Psoas muscle (tissue), 8 donors: ENCODE results near the gene NLGN1. TPM values are rescaled to one million over a fixed set of nuclear protein-coding genes. Genes with fewer than 3 reads are reported as not detected.

Source experiments
- ATAC-seq, 4 donors: fragments of 200-7000 bp; cut with Tn5 transposase; one replicate each; pipeline ENCODE4 v1.9.1; 2020; ENCODE audit warnings: moderate library complexity in 3 of 4, mild to moderate bottlenecking in 2 of 4
- DNase-seq, 2 donors: peaks; one replicate each; pipeline ENCODE4 v3.0.0-alpha.2; 2020
- H3K27ac ChIP-seq: fragments of 200-600 bp; one replicate; pipeline ENCODE4 v1.8.0; 2022
- H3K27me3 ChIP-seq, 3 donors: fragments of 200-600 bp in 1 of 3; one replicate each; pipeline versions ENCODE4 v1.6.1 to v1.8.0; 2013 to 2022; ENCODE audit warnings: low read length in 2 of 3, mild to moderate bottlenecking in 2 of 3, moderate library complexity in 1 of 3; ENCODE audit not compliant: insufficient read depth in 3 of 3
- H3K36me3 ChIP-seq, 2 donors: fragments of 200-600 bp in 1 of 2; one replicate each; pipeline versions ENCODE4 v1.6.1 to v1.8.0; 2013 to 2022; ENCODE audit warnings: low read depth in 1 of 2, mild to moderate bottlenecking in 1 of 2, moderate library complexity in 1 of 2; ENCODE audit not compliant: insufficient read depth in 1 of 2
- H3K4me1 ChIP-seq: fragments of 200-600 bp; one replicate; pipeline ENCODE4 v1.8.0; 2022
- H3K4me3 ChIP-seq: fragments of 200-600 bp; one replicate; pipeline ENCODE4 v1.8.0; 2022; ENCODE audit warnings: mild to moderate bottlenecking
- H3K9me3 ChIP-seq: fragments of 200-600 bp; one replicate; pipeline ENCODE4 v1.8.0; 2022
- CTCF ChIP-seq: fragments of 200-600 bp; IDR thresholded peaks from one replicate; pipeline ENCODE4 v1.8.0; 2022; ENCODE audit warnings: antibody characterized with exemption
- WGBS, 3 donors: extraction: QIAGEN DNeasy Blood & Tissue Kit; methylation state at CpG; one replicate each; pipeline versions ENCODE4 v1.1.6 to v1.1.7; 2013; 5-methylcytosine and 5-hydroxymethylcytosine counted together
- intact Hi-C, 2 donors: fragments of 100-400 bp; cut with DNase I; formaldehyde crosslinking; loops; one replicate each; pipeline versions ENCODE4 v1.11.0 to v1.14.2; 2022
- polyA plus RNA-seq, 3 donors: library from polyadenylated mRNA; stranded (reverse); fragments of 200-250 nt; gene quantifications; one replicate each; pipeline ENCODE4 v1.2.3, GENCODE V29; 2013
- total RNA-seq, 4 donors: library from RNA; stranded (reverse); fragmentation: NEBNext Ultra II Directional in 2 of 4; extraction: Animal tissue kit (Norgen Biotek cat#: 25700) in 2 of 4; gene quantifications; one replicate each; pipeline versions ENCODE4 v1.2.1 to v1.2.4, GENCODE V29; 2021 to 2023
- donor health status: healthy with polysubstance abuse.
- donor health status: DM: no; HTN: no; CAD: no; lungs with moderate emphysema.
- donor health status: Bipolar disorder and iron deficiency.
- donor health status: healthy.
- donor health status: DM: yes; HTN: yes; CAD: no.
- donor health status: DM: no; HTN: no; CAD: no.
- donor health status: DM: no; HTN: no; CAD: no.
- donor health status: DM: yes; HTN: yes; CAD: no.

Gene NLGN1
- total and polyA plus RNA-seq, 7 donors: 0.04 to 1.0 (median 0.54) TPM

- Histone ChIP-seq H3K9me3 (no peaks in the 10 kb centered on the region), H3K27ac (no peak overlapping the region), H3K36me3 (no peaks in the 10 kb centered on the region), H3K27me3 (no peaks in the 10 kb centered on the region), H3K4me3 (no peak overlapping the region), H3K4me1 (no peaks in the 10 kb centered on the region)
- WGBS, 3 donors: 86 to 89% (median 88%) methylated on average over 4 of the region's 4 CpGs
- ATAC-seq (no peak), DNase-seq (no peak)
- TF ChIP-seq CTCF: no peak
- intact Hi-C loops: no loop called here
These were observed 290.8 kb downstream of the NLGN1 start for GRCh38 chr3:173688216-173688842.

GRCh38 chr3:173690542-173691180, 293.1 kb downstream of the NLGN1 start:
- intact Hi-C loops: no loop called here
- Histone ChIP-seq H3K4me1 (no peaks in the 10 kb centered on the region), H3K36me3 (no peaks in the 10 kb centered on the region), H3K27me3 (no peaks in the 10 kb centered on the region), H3K4me3 (no peak overlapping the region), H3K9me3 (no peaks in the 10 kb centered on the region), H3K27ac (no peak overlapping the region)
- no peak for ATAC-seq
- 70 to 77% (median 75%) methylated on average over 7 of the region's 7 CpGs for WGBS, 3 donors
- no peak for TF ChIP-seq CTCF
- DNase-seq: no peak

DNA sequence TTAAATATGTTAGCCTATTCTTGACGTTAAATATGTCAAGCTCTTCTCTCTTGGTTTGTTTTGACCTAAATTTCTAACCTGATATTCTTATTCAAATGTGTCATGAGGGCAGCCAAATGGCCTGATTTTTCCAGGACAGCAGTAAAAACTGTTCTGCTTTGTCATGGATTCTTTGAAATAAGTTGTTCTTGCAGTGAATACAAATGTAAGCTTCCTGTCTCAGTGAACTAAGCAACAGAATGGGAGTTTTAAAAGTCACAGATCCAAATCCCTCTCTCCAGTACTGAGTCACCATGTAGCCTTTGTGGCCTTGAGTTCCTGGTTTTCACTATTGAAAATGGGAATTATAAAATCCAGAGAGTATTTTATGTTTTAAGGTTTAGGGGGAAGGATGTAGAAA, 301.8 kb downstream of the NLGN1 start:
- intact Hi-C loops: no loop called here
- 63 to 72% (median 67%) methylated on average over 1 of the region's 1 CpG for WGBS, 3 donors

GRCh38 chr3:173700336-173700735, 302.8 kb downstream of the NLGN1 start:
- no peak overlapping the region for H3K27ac ChIP-seq
- no peak for ATAC-seq
- 75 to 85% (median 84%) methylated on average over 1 of the region's 1 CpG for WGBS, 3 donors
- no peaks in the 10 kb centered on the region for H3K27me3 ChIP-seq
- no peak for DNase-seq
- no peaks in the 10 kb centered on the region for H3K4me1 ChIP-seq
- peaks cover 6% of the 10 kb centered on the region for H3K9me3 ChIP-seq
- TF ChIP-seq CTCF: no peak
- H3K4me3 ChIP-seq: no peak overlapping the region
- H3K36me3 ChIP-seq: no peaks in the 10 kb centered on the region
- intact Hi-C loops: no loop called here

More for the DNA sequence above, 301.8 kb downstream of the NLGN1 start:
- ATAC-seq: no peak
- TF ChIP-seq CTCF: no peak
- Histone ChIP-seq H3K27me3 (no peaks in the 10 kb centered on the region), H3K27ac (no peak overlapping the region), H3K9me3 (peaks cover 6% of the 10 kb centered on the region), H3K4me3 (no peak overlapping the region), H3K4me1 (no peaks in the 10 kb centered on the region), H3K36me3 (no peaks in the 10 kb centered on the region)
- DNase-seq: no peak
